Measurements from ENCODE around the gene CAPN8.

DNA sequence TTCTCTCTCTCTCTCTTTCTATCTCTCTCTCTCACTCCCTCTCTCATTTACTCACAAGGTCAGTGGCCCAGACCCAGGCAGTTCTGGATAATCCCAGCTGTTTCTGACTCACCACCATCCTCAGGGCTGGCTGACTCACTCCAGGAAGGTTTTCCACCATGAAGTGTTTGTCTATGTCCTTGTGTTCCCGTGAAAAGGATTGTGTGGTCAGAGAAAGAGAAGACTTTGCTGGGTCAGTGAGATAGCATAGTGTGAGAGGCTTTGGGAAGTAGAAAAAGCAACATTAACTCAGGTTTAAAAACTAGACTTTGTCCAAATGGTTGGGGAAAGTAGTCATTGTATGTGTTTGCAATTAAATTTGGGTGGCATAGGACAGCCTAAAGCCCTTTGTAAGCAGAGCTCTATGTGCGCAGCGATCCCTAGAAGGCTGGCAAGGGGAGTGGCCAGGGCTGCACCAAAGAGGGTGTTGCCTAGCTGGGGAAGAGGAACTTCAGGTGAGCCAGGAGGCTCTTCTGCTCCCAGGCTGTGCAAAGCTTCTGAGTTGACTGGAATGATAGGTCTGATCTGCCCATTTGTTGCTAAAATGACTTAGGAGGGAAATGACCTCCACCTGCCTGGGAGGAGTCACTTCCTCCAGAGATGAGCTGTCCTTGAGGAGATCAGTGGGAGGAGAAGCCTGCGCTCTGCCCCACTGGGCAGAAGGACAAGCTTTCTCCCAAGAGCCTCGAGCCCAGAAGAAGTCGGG, 41.9 kb upstream of the CAPN8 start:
- TF ChIP-seq, protein P1, sequence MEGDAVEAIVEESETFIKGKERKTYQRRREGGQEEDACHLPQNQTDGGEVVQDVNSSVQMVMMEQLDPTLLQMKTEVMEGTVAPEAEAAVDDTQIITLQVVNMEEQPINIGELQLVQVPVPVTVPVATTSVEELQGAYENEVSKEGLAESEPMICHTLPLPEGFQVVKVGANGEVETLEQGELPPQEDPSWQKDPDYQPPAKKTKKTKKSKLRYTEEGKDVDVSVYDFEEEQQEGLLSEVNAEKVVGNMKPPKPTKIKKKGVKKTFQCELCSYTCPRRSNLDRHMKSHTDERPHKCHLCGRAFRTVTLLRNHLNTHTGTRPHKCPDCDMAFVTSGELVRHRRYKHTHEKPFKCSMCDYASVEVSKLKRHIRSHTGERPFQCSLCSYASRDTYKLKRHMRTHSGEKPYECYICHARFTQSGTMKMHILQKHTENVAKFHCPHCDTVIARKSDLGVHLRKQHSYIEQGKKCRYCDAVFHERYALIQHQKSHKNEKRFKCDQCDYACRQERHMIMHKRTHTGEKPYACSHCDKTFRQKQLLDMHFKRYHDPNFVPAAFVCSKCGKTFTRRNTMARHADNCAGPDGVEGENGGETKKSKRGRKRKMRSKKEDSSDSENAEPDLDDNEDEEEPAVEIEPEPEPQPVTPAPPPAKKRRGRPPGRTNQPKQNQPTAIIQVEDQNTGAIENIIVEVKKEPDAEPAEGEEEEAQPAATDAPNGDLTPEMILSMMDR (IDR thresholded peaks at IDR 0.05; ENCODE audit: borderline replicate concordance, extremely low read depth, low read length, poor library complexity, severe bottlenecking): no peak
- TF ChIP-seq EZH2 (IDR thresholded peaks at IDR 0.05; ENCODE audit: borderline replicate concordance, low read depth, low read length, severe bottlenecking): no peak

Data from DND-41 (cell line).